SK-N-SH (cell line): Measurements from ENCODE around the gene CHST9. TPM values are rescaled to one million over a fixed set of nuclear protein-coding genes. Genes with fewer than 3 reads are reported as not detected.

Experiments
- CTCF ChIA-PET: fragments of 300-600, 350-600 bp; formaldehyde crosslinking; extraction: SDS; loops from one replicate; lab custom pipeline; 2021; lab: Yijun Ruan, JAX
- POLR2A ChIA-PET: fragments of 350-600 bp; sonication (Branson Sonifier 250); formaldehyde crosslinking; extraction: SDS; loops from one replicate; lab custom pipeline; 2020; ENCODE audit warnings: antibody characterized with exemption, inconsistent platforms; lab: Yijun Ruan, JAX
- DNase-seq: peaks from one replicate; pipeline ENCODE4 v3.0.0; 2012
- H2AFZ ChIP-seq: fragments of 200-600 bp; sonication (generic); 2 replicates; pipeline ENCODE4 v1.8.1; 2016; ENCODE audit warnings: antibody characterized with exemption, mild to moderate bottlenecking, low read depth
- H3F3A ChIP-seq: fragments of 200-600 bp; sonication (generic); replicated peaks from 2 replicates; pipeline ENCODE3; 2016; ENCODE audit warnings: antibody characterized with exemption, mild to moderate bottlenecking; ENCODE audit not compliant: insufficient read depth
- H3K27ac ChIP-seq, 2 experiments: fragments of 200-500 bp in 1 of 2; fragments of 200-600 bp in 1 of 2; sonication (Bioruptor generic) in 1 of 2; sonication (generic), shearing (Covaris generic) in 1 of 2; 2 replicates each; pipeline versions ENCODE4 v1.5.1 to v1.6.1; 2014 to 2016; ENCODE audit warnings: low read depth in 2 of 2, inconsistent platforms in 1 of 2, low read length in 1 of 2, mild to moderate bottlenecking in 1 of 2, mixed read lengths in 1 of 2
- H3K27me3 ChIP-seq: fragments of 200-600 bp; sonication (generic), shearing (Covaris generic); 2 replicates; pipeline ENCODE4 v1.6.1; 2016; ENCODE audit warnings: mixed run types; ENCODE audit not compliant: insufficient read depth
- H3K36me3 ChIP-seq, 2 experiments: fragments of 200-500 bp in 1 of 2; fragments of 200-600 bp in 1 of 2; sonication (Bioruptor generic) in 1 of 2; sonication (generic) in 1 of 2; replicated peaks in 1 of 2; 2 replicates each; pipeline versions ENCODE3 to v1.5.1; 2014 to 2016; ENCODE audit warnings: low read length in 1 of 2, mild to moderate bottlenecking in 1 of 2; ENCODE audit not compliant: insufficient read depth in 2 of 2, control insufficient read depth in 1 of 2
- H3K4me1 ChIP-seq, 2 experiments: fragments of 200-500 bp in 1 of 2; fragments of 200-600 bp in 1 of 2; sonication (Bioruptor generic) in 1 of 2; sonication (generic), shearing (Covaris generic) in 1 of 2; 2 replicates each; pipeline versions ENCODE4 v1.5.1 to v1.6.1; 2014 to 2016; ENCODE audit warnings: low read depth in 1 of 2, low read length in 1 of 2, mixed run types in 1 of 2; ENCODE audit not compliant: insufficient read depth in 2 of 2, control insufficient read depth in 1 of 2
- H3K4me2 ChIP-seq: fragments of 200-600 bp; sonication (generic), shearing (Covaris generic); 2 replicates; pipeline ENCODE4 v1.6.1; 2017; ENCODE audit warnings: mixed run types
- H3K4me3 ChIP-seq, 2 experiments: fragments of 200-500 bp in 1 of 2; fragments of 200-600 bp in 1 of 2; sonication (Bioruptor generic) in 1 of 2; sonication (generic), shearing (Covaris generic) in 1 of 2; 2 replicates each; pipeline versions ENCODE4 v1.5.1 to v1.8.1; 2014 to 2016; ENCODE audit warnings: low read depth in 2 of 2, inconsistent platforms in 1 of 2, low read length in 1 of 2, mild to moderate bottlenecking in 1 of 2, mixed read lengths in 1 of 2, moderate library complexity in 1 of 2
- H3K79me2 ChIP-seq: fragments of 200-600 bp; sonication (generic); 2 replicates; pipeline ENCODE4 v1.8.1; 2017; ENCODE audit warnings: mild to moderate bottlenecking; ENCODE audit not compliant: insufficient read depth
- H3K9ac ChIP-seq: fragments of 200-600 bp; sonication (generic); 2 replicates; pipeline ENCODE4 v1.6.1; 2017; ENCODE audit warnings: mixed run types
- H3K9me2 ChIP-seq: fragments of 200-600 bp; sonication (generic); 2 replicates; pipeline ENCODE4 v1.6.1; 2017; ENCODE audit warnings: mixed run types
- H3K9me3 ChIP-seq: fragments of 200-600 bp; sonication (generic); 2 replicates; pipeline ENCODE4 v1.6.1; 2017; ENCODE audit warnings: mixed run types, mild to moderate bottlenecking, moderate library complexity
- H4K20me1 ChIP-seq: fragments of 200-600 bp; sonication (generic); 2 replicates; pipeline ENCODE4 v1.6.1; 2017; ENCODE audit warnings: mild to moderate bottlenecking, mixed run types; ENCODE audit not compliant: insufficient read depth
- FOSL2 ChIP-seq: IDR thresholded peaks from 2 replicates; pipeline ENCODE4 v1.4.0; 2012; ENCODE audit warnings: low read depth, mild to moderate bottlenecking, moderate library complexity, borderline replicate concordance
- FOXJ3 ChIP-seq: sonication (generic); formaldehyde crosslinking; IDR thresholded peaks from 2 replicates; pipeline ENCODE4 v1.5.1; 2020; ENCODE audit warnings: mild to moderate bottlenecking, missing genetic modification reagents
- NFIC ChIP-seq: IDR thresholded peaks from 2 replicates; pipeline ENCODE4 v1.4.0; 2012; ENCODE audit warnings: borderline replicate concordance
- POLR2AphosphoS5 ChIP-seq: IDR thresholded peaks from 2 replicates; pipeline ENCODE4 v1.6.1; 2012; ENCODE audit warnings: low read depth, low read length
- RFX5 ChIP-seq: IDR thresholded peaks from 2 replicates; pipeline ENCODE4 v1.6.1; 2012; ENCODE audit warnings: mild to moderate bottlenecking, improper control_type of control experiment, low read length
- RXRA ChIP-seq: IDR thresholded peaks from 2 replicates; pipeline ENCODE4 v1.4.0; 2012; ENCODE audit warnings: low read depth, mild to moderate bottlenecking, borderline replicate concordance
- SIN3A ChIP-seq: IDR thresholded peaks from 2 replicates; pipeline ENCODE4 v1.6.1; 2012; ENCODE audit warnings: low read depth, mild to moderate bottlenecking, low read length, moderate library complexity, borderline replicate concordance
- WGBS: methylation state at CpG from one replicate; pipeline ENCODE4 v1.1.6; 2017; ENCODE audit warnings: low lambda C conversion rate; 5-methylcytosine and 5-hydroxymethylcytosine counted together
- polyA plus RNA-seq, 3 experiments: library from polyadenylated mRNA; depleted of rRNA; stranded (reverse); fragments of >200 nt; gene quantifications; 2 replicates each; pipeline ENCODE4 v1.2.3, GENCODE V29; 2012
- TF ChIP-seq, protein P1 (sequence below): IDR thresholded peaks from 2 replicates; pipeline ENCODE4 v1.4.0; 2012; ENCODE audit warnings: low read depth, borderline replicate concordance
- TF ChIP-seq, protein P2 (sequence below): IDR thresholded peaks from 2 replicates; pipeline ENCODE4 v1.6.1; 2012; ENCODE audit warnings: mild to moderate bottlenecking, low read depth, low read length, moderate library complexity

Gene CHST9
- polyA plus RNA-seq, 1 of the 3 experiments (the other 2 are of a cell fraction): not detected

DNA sequence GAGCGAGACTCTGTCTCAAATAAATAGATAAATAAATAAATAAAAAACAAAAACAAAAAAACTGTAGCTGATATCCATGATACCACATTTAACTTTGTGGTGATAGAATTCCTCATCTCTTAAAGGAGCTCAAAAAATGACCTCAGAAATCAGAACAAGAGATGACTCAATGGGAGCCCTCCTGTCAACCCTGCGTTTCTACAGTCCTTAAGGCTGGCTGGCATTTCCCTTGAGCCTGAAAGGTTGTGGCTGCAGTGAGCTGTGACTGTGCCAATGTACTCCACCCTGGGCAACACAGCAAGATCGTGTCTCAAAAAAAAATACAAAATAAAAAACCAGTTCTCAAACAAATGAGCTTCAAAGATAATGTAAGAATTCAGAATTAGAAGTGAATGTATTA, 40.4 kb downstream of the CHST9 start:
- WGBS: 23% methylated on average over 3 of the region's 3 CpGs
- CTCF ChIA-PET: no interaction called here
- no peak for DNase-seq
- Histone ChIP-seq H3K9ac (no peak overlapping the region), H4K20me1 (no peaks in the 10 kb centered on the region), H3K4me3 (no peak overlapping the region), H3K4me2 (no peak overlapping the region), H3K27ac (no peak overlapping the region), H3K9me3 (no peaks in the 10 kb centered on the region), H3K27me3 (no peaks in the 10 kb centered on the region), H3K36me3 (no peaks in the 10 kb centered on the region), H3K4me1 (no peaks in the 10 kb centered on the region), H3K9me2 (no peaks in the 10 kb centered on the region), H3F3A (no peaks in the 10 kb centered on the region), H2AFZ (no peak overlapping the region), H3K79me2 (no peaks in the 10 kb centered on the region)
- POLR2A ChIA-PET: interaction anchor here (0.6 kb wide), 1 partner anchor 9 kb away, joined by 5 read pairs; no protein-coding TSS in a partner anchor
- TF ChIP-seq, protein P1, sequence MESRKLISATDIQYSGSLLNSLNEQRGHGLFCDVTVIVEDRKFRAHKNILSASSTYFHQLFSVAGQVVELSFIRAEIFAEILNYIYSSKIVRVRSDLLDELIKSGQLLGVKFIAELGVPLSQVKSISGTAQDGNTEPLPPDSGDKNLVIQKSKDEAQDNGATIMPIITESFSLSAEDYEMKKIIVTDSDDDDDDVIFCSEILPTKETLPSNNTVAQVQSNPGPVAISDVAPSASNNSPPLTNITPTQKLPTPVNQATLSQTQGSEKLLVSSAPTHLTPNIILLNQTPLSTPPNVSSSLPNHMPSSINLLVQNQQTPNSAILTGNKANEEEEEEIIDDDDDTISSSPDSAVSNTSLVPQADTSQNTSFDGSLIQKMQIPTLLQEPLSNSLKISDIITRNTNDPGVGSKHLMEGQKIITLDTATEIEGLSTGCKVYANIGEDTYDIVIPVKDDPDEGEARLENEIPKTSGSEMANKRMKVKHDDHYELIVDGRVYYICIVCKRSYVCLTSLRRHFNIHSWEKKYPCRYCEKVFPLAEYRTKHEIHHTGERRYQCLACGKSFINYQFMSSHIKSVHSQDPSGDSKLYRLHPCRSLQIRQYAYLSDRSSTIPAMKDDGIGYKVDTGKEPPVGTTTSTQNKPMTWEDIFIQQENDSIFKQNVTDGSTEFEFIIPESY: no peak
- TF ChIP-seq FOXJ3 (CRISPR knock-in tag) (no peak), RFX5 (no peak), FOSL2 (no peak), POLR2AphosphoS5 (no peak), RXRA (no peak), SIN3A (no peak), NFIC (no peak)
- TF ChIP-seq, protein P2, sequence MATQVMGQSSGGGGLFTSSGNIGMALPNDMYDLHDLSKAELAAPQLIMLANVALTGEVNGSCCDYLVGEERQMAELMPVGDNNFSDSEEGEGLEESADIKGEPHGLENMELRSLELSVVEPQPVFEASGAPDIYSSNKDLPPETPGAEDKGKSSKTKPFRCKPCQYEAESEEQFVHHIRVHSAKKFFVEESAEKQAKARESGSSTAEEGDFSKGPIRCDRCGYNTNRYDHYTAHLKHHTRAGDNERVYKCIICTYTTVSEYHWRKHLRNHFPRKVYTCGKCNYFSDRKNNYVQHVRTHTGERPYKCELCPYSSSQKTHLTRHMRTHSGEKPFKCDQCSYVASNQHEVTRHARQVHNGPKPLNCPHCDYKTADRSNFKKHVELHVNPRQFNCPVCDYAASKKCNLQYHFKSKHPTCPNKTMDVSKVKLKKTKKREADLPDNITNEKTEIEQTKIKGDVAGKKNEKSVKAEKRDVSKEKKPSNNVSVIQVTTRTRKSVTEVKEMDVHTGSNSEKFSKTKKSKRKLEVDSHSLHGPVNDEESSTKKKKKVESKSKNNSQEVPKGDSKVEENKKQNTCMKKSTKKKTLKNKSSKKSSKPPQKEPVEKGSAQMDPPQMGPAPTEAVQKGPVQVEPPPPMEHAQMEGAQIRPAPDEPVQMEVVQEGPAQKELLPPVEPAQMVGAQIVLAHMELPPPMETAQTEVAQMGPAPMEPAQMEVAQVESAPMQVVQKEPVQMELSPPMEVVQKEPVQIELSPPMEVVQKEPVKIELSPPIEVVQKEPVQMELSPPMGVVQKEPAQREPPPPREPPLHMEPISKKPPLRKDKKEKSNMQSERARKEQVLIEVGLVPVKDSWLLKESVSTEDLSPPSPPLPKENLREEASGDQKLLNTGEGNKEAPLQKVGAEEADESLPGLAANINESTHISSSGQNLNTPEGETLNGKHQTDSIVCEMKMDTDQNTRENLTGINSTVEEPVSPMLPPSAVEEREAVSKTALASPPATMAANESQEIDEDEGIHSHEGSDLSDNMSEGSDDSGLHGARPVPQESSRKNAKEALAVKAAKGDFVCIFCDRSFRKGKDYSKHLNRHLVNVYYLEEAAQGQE: no peak

DNA sequence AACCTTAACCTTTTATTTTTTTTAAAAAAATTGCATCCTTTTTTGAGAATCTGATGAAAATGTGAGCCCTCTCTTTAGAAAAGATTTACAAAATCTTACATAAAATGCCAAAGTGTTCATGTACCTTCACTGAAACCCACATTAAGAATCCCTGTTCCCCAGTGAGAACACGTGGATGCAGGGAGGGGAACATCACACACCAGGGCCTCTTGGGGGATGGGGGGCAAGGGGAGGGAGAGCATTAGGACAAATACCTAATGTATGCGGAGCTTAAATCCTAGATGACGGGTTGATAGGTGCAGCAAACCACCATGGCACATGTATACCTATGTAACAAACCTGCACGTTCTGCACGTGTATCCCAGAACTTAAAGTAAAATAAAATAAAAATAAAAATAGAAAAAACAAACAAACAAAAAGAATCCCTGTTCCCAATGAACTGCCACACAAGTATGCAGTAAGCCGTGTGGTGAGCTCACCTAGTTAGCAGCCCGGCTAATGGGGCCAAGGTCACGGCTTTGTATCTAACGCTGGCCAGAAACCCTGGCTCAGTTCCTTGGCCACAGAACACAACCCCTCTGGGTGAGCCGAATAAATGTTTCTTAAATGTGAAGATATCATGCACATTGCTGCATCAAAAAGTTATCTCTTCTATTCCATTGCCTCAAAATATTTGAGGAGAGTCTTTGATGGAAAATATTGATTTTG, 41.4 kb downstream of the CHST9 start:
- Histone ChIP-seq H3K27me3 (no peaks in the 10 kb centered on the region), H4K20me1 (no peaks in the 10 kb centered on the region), H3K4me3 (no peak overlapping the region), H3K4me2 (no peak overlapping the region), H3K9me3 (no peaks in the 10 kb centered on the region), H2AFZ (no peak overlapping the region), H3K27ac (no peak overlapping the region), H3K9ac (no peak overlapping the region), H3K79me2 (no peaks in the 10 kb centered on the region), H3F3A (no peaks in the 10 kb centered on the region), H3K4me1 (no peaks in the 10 kb centered on the region), H3K9me2 (no peaks in the 10 kb centered on the region), H3K36me3 (no peaks in the 10 kb centered on the region)
- 46% methylated on average over 10 of the region's 10 CpGs for WGBS
- TF ChIP-seq, protein P2: no peak
- no peak for DNase-seq
- ChIA-PET POLR2A (interaction anchor here (0.6 kb wide), 1 partner anchor 10 kb away, joined by 5 read pairs; no protein-coding TSS in a partner anchor), CTCF (interaction anchor here (0.7 kb wide), 1 partner anchor 358 kb away, joined by 3 read pairs; no protein-coding TSS in a partner anchor)
